DND-41 (cell line): Measurements from ENCODE around the gene OTUD3.
A peak's percentile ranks its signal among the peaks of the same experiment; 100 is the strongest.

Source experiments
- ATAC-seq: fragments of 200-7000 bp; cut with Tn5 transposase; 3 replicates; pipeline ENCODE4 v1.9.1; 2021; ENCODE audit warnings: low read depth; ENCODE audit not compliant: insufficient read depth
- DNase-seq: peaks from one replicate; pipeline ENCODE4 v3.0.0-alpha.2; 2020
- H2AFZ ChIP-seq: 2 replicates; pipeline ENCODE4 v1.6.0; 2012; ENCODE audit warnings: low read depth, low read length
- H3K27ac ChIP-seq: 2 replicates; pipeline ENCODE4 v1.5.1; 2012; ENCODE audit warnings: low read length, inconsistent platforms
- H3K27me3 ChIP-seq: fragments of 200-600 bp; sonication (generic); 2 replicates; pipeline ENCODE4 v1.6.0; 2012; ENCODE audit warnings: low read length, mild to moderate bottlenecking, inconsistent platforms; ENCODE audit not compliant: insufficient read depth, poor library complexity
- H3K36me3 ChIP-seq: 2 replicates; pipeline ENCODE4 v1.5.1; 2012; ENCODE audit warnings: low read length, inconsistent platforms; ENCODE audit not compliant: insufficient read depth
- H3K4me1 ChIP-seq: 2 replicates; pipeline ENCODE4 v1.5.1; 2012; ENCODE audit warnings: mild to moderate bottlenecking, low read length; ENCODE audit not compliant: insufficient read depth
- H3K4me2 ChIP-seq: 2 replicates; pipeline ENCODE4 v1.6.0; 2012; ENCODE audit warnings: mild to moderate bottlenecking, moderate library complexity, low read length, inconsistent platforms; ENCODE audit not compliant: insufficient read depth
- H3K4me3 ChIP-seq, 2 experiments: fragments of 200-600 bp in 1 of 2; shearing (Covaris generic) in 1 of 2; 2 replicates each; pipeline ENCODE4 v1.5.1; 2012 to 2016; ENCODE audit warnings: inconsistent platforms in 2 of 2, low read length in 2 of 2, mild to moderate bottlenecking in 2 of 2, low read depth in 1 of 2, moderate library complexity in 1 of 2
- H3K79me2 ChIP-seq: 2 replicates; pipeline ENCODE4 v1.6.0; 2012; ENCODE audit warnings: low read length, inconsistent platforms; ENCODE audit not compliant: insufficient read depth
- H3K9ac ChIP-seq: 2 replicates; pipeline ENCODE4 v1.6.0; 2012; ENCODE audit warnings: low read depth, mild to moderate bottlenecking, inconsistent platforms, low read length, moderate library complexity
- H3K9me3 ChIP-seq: 2 replicates; pipeline ENCODE4 v1.5.1; 2012; ENCODE audit warnings: low read length, moderate library complexity, mild to moderate bottlenecking, inconsistent platforms; ENCODE audit not compliant: insufficient read depth, severe bottlenecking
- H4K20me1 ChIP-seq: 2 replicates; pipeline ENCODE4 v1.6.0; 2012; ENCODE audit warnings: low read length; ENCODE audit not compliant: insufficient read depth
- EZH2 ChIP-seq: IDR thresholded peaks from 3 replicates; pipeline ENCODE4 v1.6.1; 2012; ENCODE audit warnings: borderline replicate concordance, low read depth, mild to moderate bottlenecking, moderate library complexity, low read length, inconsistent platforms; ENCODE audit not compliant: severe bottlenecking
- TF ChIP-seq, protein P1 (sequence below): IDR thresholded peaks from 2 replicates; pipeline ENCODE4 v1.5.1; 2012; ENCODE audit warnings: borderline replicate concordance, low read length, moderate library complexity, mild to moderate bottlenecking; ENCODE audit not compliant: poor library complexity, severe bottlenecking; ENCODE audit errors: extremely low read depth

Gene OTUD3, protein sequence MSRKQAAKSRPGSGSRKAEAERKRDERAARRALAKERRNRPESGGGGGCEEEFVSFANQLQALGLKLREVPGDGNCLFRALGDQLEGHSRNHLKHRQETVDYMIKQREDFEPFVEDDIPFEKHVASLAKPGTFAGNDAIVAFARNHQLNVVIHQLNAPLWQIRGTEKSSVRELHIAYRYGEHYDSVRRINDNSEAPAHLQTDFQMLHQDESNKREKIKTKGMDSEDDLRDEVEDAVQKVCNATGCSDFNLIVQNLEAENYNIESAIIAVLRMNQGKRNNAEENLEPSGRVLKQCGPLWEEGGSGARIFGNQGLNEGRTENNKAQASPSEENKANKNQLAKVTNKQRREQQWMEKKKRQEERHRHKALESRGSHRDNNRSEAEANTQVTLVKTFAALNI

GRCh38 chr1:19882111-19883071 lies at the start of gene OTUD3:
OTUD3 (plus strand) TSS chr1:19882395; CDS start chr1:19882514, 119 bp downstream.
- TF ChIP-seq EZH2 = no peak
- TF ChIP-seq, protein P1, sequence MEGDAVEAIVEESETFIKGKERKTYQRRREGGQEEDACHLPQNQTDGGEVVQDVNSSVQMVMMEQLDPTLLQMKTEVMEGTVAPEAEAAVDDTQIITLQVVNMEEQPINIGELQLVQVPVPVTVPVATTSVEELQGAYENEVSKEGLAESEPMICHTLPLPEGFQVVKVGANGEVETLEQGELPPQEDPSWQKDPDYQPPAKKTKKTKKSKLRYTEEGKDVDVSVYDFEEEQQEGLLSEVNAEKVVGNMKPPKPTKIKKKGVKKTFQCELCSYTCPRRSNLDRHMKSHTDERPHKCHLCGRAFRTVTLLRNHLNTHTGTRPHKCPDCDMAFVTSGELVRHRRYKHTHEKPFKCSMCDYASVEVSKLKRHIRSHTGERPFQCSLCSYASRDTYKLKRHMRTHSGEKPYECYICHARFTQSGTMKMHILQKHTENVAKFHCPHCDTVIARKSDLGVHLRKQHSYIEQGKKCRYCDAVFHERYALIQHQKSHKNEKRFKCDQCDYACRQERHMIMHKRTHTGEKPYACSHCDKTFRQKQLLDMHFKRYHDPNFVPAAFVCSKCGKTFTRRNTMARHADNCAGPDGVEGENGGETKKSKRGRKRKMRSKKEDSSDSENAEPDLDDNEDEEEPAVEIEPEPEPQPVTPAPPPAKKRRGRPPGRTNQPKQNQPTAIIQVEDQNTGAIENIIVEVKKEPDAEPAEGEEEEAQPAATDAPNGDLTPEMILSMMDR = peak; percentile 94
- peak within 1 kb of the TSS; percentile 72 to 80 for H3K4me3 ChIP-seq
- peak within 1 kb of the TSS; percentile 69 for H3K4me2 ChIP-seq
- H2AFZ ChIP-seq = peak within 1 kb of the TSS; percentile 91
- no peaks in the 10 kb centered on the region for H3K9me3 ChIP-seq
- H3K27me3 ChIP-seq = no peaks in the 10 kb centered on the region
- peaks cover 6% of the 10 kb centered on the region for H3K36me3 ChIP-seq
- peak within 1 kb of the TSS; percentile 81 for H3K27ac ChIP-seq
- peaks cover 21% of the 10 kb centered on the region; the same call in 1 of the 2 replicates for H4K20me1 ChIP-seq
- ATAC-seq = peak; percentile 95
- peak within 1 kb of the TSS; percentile 89 for H3K9ac ChIP-seq
- peaks cover 28% of the 10 kb centered on the region for H3K4me1 ChIP-seq
- DNase-seq = peak; percentile 96
- peaks cover 50% of the 10 kb centered on the region for H3K79me2 ChIP-seq

DNA sequence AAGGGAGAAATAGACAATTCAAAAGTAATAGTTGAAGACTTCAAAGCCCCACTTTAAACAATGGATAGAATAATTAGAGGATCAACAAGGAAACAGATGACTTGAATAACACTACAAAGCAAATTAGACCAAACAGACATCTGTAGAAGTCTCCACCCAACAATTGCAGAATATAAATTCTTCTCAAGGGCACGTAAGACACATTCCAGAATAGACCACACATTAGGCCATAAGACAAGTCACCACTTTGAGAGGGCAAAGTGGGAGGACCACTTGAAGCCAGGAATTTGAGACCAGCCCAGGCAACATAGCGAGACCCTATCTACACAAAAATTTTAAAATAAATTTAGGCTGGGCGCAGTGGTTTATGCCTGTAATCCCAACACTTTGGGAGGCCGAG lies 46.6 kb upstream of the OTUD3 start:
- H3K9me3 ChIP-seq = peaks cover 8% of the 10 kb centered on the region
- no peaks in the 10 kb centered on the region for H3K4me1 ChIP-seq
- no peak overlapping the region for H3K4me3 ChIP-seq
- DNase-seq (no peak), ATAC-seq (no peak)
- TF ChIP-seq, protein P1 = no peak
- TF ChIP-seq EZH2 = no peak
- no peaks in the 10 kb centered on the region for H3K36me3 ChIP-seq
- no peaks in the 10 kb centered on the region for H3K79me2 ChIP-seq
- no peak overlapping the region for H3K4me2 ChIP-seq
- H4K20me1 ChIP-seq = no peaks in the 10 kb centered on the region
- H3K27ac ChIP-seq = no peak overlapping the region
- H2AFZ ChIP-seq = no peak overlapping the region
- H3K9ac ChIP-seq = no peak overlapping the region
- no peaks in the 10 kb centered on the region for H3K27me3 ChIP-seq

DNA sequence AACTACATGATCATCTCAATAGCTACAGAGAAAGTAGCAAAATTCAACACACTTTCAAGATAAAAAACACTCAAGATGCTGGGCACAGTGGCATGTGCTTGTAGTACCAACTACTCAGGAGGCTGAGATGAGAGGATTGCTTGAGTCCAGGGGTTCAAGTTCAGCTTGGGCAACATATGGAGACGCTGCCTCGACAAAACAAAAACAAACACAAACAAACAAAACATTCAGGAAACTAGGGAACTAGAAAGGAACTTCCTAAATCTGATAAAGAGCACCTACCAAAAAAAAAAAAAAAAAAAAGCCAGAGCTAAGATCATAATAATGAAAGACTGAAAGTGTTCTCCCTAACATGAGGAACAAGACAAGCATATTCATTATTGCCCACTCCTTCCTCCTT lies 44.3 kb upstream of the OTUD3 start:
- TF ChIP-seq, protein P1 = no peak
- TF ChIP-seq EZH2 = no peak
- no peak for ATAC-seq

More for the DNA sequence above, 44.3 kb upstream of the OTUD3 start:
- H3K4me3 ChIP-seq = no peak overlapping the region
- H3K79me2 ChIP-seq = no peaks in the 10 kb centered on the region
- H4K20me1 ChIP-seq = no peaks in the 10 kb centered on the region
- DNase-seq = no peak
- no peak overlapping the region for H3K27ac ChIP-seq
- no peaks in the 10 kb centered on the region for H3K9me3 ChIP-seq
- H3K36me3 ChIP-seq = no peaks in the 10 kb centered on the region
- H3K27me3 ChIP-seq = no peaks in the 10 kb centered on the region
- no peaks in the 10 kb centered on the region for H3K4me1 ChIP-seq
- no peak overlapping the region for H3K4me2 ChIP-seq
- no peak overlapping the region for H2AFZ ChIP-seq
- no peak overlapping the region for H3K9ac ChIP-seq
